Dermis microvascular lymphatic vessel endothelial cell (primary cell): Measurements from ENCODE around the gene SLC23A1. TPM values are rescaled to one million over a fixed set of nuclear protein-coding genes. Genes with fewer than 3 reads are reported as not detected.
"Not testable (repeated sequence)": the region's sequence is repeated elsewhere in the genome, so short reads cannot be mapped to it uniquely, and the experiment has no call there.

ENCODE experiments used
- DNase-seq, 2 donors: peaks; one replicate each; pipeline versions ENCODE4 v3.0.0 to v3.0.0-alpha.2; 2010; ENCODE audit warnings: low read depth in 2 of 2
- total RNA-seq: library from RNA; depleted of rRNA; stranded (reverse); fragments of >200 nt; gene quantifications from 2 replicates; pipeline ENCODE4 v1.2.1, GENCODE V29; 2014

SLC23A1 gene
- total RNA-seq, 1 donor from 2014 or later = not detected

GRCh38 chr5:139369181-139369580, 13.9 kb downstream of the SLC23A1 start:
- DNase-seq = no peak

GRCh38 chr5:139368613-139369012, 14.5 kb downstream of the SLC23A1 start:
- no peak for DNase-seq

GRCh38 chr5:139364466-139364865, 18.6 kb downstream of the SLC23A1 start:
- no peak for DNase-seq

GRCh38 chr5:139363937-139364336, 19.2 kb downstream of the SLC23A1 start:
- no peak for DNase-seq

- no peak for DNase-seq
Measured at GRCh38 chr5:139361835-139362429, 21.2 kb downstream of the SLC23A1 start.

GRCh38 chr5:139360384-139360783, 22.7 kb downstream of the SLC23A1 start:
- no peak for DNase-seq

GRCh38 chr5:139358064-139358463, 25.0 kb downstream of the SLC23A1 start:
- no peak for DNase-seq

- not testable (repeated sequence) for DNase-seq
Measured at GRCh38 chr5:139355900-139356299, 27.2 kb downstream of the SLC23A1 start.

GRCh38 chr5:139354186-139354585, 28.9 kb downstream of the SLC23A1 start:
- DNase-seq = no peak

GRCh38 chr5:139347863-139348262, 35.2 kb downstream of the SLC23A1 start:
- not testable (repeated sequence) for DNase-seq

- not testable (repeated sequence) for DNase-seq
Measured at GRCh38 chr5:139345442-139345841, 37.7 kb downstream of the SLC23A1 start.

- DNase-seq = no peak
Measured at GRCh38 chr5:139344177-139344576, 38.9 kb downstream of the SLC23A1 start.

GRCh38 chr5:139343476-139343875, 39.6 kb downstream of the SLC23A1 start:
- no peak for DNase-seq

- no peak for DNase-seq
Measured at GRCh38 chr5:139342423-139342723, 40.7 kb downstream of the SLC23A1 start.

GRCh38 chr5:139341689-139342422, 41.2 kb downstream of the SLC23A1 start, which contains the start of gene PAIP2:
Gene PAIP2, plus strand, starts transcription at chr5:139341854. Its CDS starts 21,931 bp downstream, at chr5:139363785.
- DNase-seq = peak; percentile 95 to 99

GRCh38 chr5:139341187-139341688, 41.9 kb downstream of the SLC23A1 start:
- DNase-seq = peak in 1 of 2 donors; percentile 18

GRCh38 chr5:139340051-139340450, 43.0 kb downstream of the SLC23A1 start:
- DNase-seq = no peak

GRCh38 chr5:139335811-139336210, 47.3 kb downstream of the SLC23A1 start:
- no peak for DNase-seq

Other genes with a start within 250 kb of the SLC23A1 start
- 43.4 and 62.7 TPM in 2 replicates for gene SIL1, start 184.9 kb downstream of the SLC23A1 start, total RNA-seq
- gene MATR3, start 89.6 kb downstream of the SLC23A1 start, total RNA-seq = 152 and 212 TPM in 2 replicates
- 76.1 and 78.3 TPM in 2 replicates for gene PAIP2, start 41.4 kb downstream of the SLC23A1 start, total RNA-seq
- gene MZB1, start 6.6 kb upstream of the SLC23A1 start, total RNA-seq = 0.13 TPM in 1 of 2 replicates, not detected in the other
- 3.1 and 5.1 TPM in 2 replicates for gene PROB1, start 11.8 kb upstream of the SLC23A1 start, total RNA-seq
- gene SPATA24, start 20.8 kb upstream of the SLC23A1 start, total RNA-seq = 6.6 and 8.1 TPM in 2 replicates
- gene DNAJC18, start 56.2 kb upstream of the SLC23A1 start, total RNA-seq = 5.9 TPM in 2 replicates
- 406 and 421 TPM in 2 replicates for gene ECSCR, start 79.4 kb upstream of the SLC23A1 start, total RNA-seq
- under 0.01 TPM in 1 of 2 replicates, not detected in the other for gene SMIM33, start 87.7 kb upstream of the SLC23A1 start, total RNA-seq
- 34.8 and 54.0 TPM in 2 replicates for gene STING1, start 99.5 kb upstream of the SLC23A1 start, total RNA-seq
- gene UBE2D2, start 178.0 kb upstream of the SLC23A1 start, total RNA-seq = 53.4 and 53.9 TPM in 2 replicates